ENCODE data around the gene FNIP1. TPM values are rescaled to one million over a fixed set of nuclear protein-coding genes. Genes with fewer than 3 reads are reported as not detected.
"Not testable (repeated sequence)": the region's sequence is repeated elsewhere in the genome, so short reads cannot be mapped to it uniquely, and the experiment has no call there.

The FNIP1 gene
- total and polyA plus RNA-seq, 2 donors (not counting 1 experiment from before 2014, with no cell fraction given) = 10.3 to 52.8 TPM

DNA sequence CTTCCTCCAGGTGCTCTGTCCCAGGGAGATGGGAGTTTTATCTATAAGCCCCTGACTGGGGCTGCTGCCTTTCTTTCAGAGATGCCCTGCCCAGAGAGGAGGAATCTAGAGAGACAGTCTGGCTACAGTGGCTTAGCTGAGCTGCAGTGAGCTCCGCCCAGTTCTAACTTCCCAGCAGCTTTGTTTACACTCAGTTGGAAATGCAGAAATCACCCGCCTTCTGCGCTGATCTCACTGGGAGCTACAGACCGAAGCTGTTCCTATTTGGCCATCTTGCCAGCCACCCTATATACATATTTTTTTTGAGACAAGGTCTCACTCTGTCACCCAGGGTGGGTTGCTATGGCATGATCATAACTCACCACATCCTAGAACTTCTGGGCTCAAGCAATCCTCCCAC, 67.5 kb downstream of the FNIP1 start:
- H3K36me3 ChIP-seq (replicated peaks in 1 of 2; ENCODE audit: control extremely low read depth in 1 of 2, control insufficient read depth in 1 of 2, extremely low read depth in 1 of 2, insufficient read depth in 2 of 2, low read length in 1 of 2) = peaks cover 4 to 20% of the 10 kb centered on the region in 2 experiments
- ATAC-seq (ENCODE audit: low read depth); H3K27me3 ChIP-seq (replicated peaks in 1 of 4; ENCODE audit: control extremely low read depth in 1 of 4, control insufficient read depth in 3 of 4, insufficient read depth in 4 of 4, low read length in 3 of 4); H3K4me3 Mint-ChIP-seq; H3K27ac Mint-ChIP-seq; H3K79me2 ChIP-seq (ENCODE audit: control insufficient read depth, insufficient read depth, low read length); H4K20me1 ChIP-seq (ENCODE audit: control insufficient read depth, insufficient read depth, low read length, poor library complexity, severe bottlenecking); H3K4me3 ChIP-seq (ENCODE audit: control extremely low read depth in 1 of 5, extremely low read depth in 1 of 5, insufficient read depth in 1 of 5, low read depth in 2 of 5, low read length in 4 of 5); H2AFZ ChIP-seq (ENCODE audit: insufficient read depth, low read depth, low read length, poor library complexity, severe bottlenecking); H3K9me3 ChIP-seq (ENCODE audit: control extremely low read depth in 1 of 3, control insufficient read depth in 2 of 3, insufficient read depth in 1 of 3, low read length in 2 of 3); DNase-seq; H3K4me2 ChIP-seq (replicated peaks; ENCODE audit: low read depth, low read length, poor library complexity, severe bottlenecking); POLR2A ChIA-PET; H3K27me3 Mint-ChIP-seq; H3K4me1 ChIP-seq (ENCODE audit: control insufficient read depth in 2 of 2, insufficient read depth in 2 of 2, low read length in 2 of 2); intact Hi-C loops (cut with micrococcal nuclease); H3K4me1 Mint-ChIP-seq; H3K9me3 Mint-ChIP-seq (ENCODE audit: insufficient read depth); H3K27ac ChIP-seq (ENCODE audit: low read length in 2 of 2); H3K9ac ChIP-seq (ENCODE audit: low read length): not testable (repeated sequence)
- CTCF ChIA-PET = interaction anchor here (0.7 to 1.7 kb wide), 2 partner anchors 44 to 140 kb away, joined by 3 to 6 read pairs; no protein-coding TSS in a partner anchor
- WGBS (ENCODE audit: insufficient coverage) = 100% methylated on average over 4 of the region's 4 CpGs

DNA sequence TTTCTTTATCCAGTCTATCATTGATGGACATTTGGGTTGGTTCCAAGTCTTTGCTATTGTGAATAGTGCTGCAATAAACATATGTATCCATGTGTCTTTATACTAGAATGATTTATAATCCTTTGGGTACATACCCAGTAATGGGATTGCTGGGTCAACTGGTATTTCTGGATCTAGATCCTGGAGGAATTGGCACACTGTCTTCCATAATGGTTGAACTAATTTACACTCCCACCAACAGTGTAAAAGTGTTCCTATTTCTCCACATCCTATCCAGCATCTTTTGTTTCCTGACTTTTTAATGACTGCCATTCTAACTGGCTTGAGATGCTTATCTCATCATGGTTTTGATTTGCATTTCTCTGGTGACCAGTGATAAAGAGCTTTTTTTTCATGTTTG, 72.7 kb downstream of the FNIP1 start:
- H3K27ac Mint-ChIP-seq = peak overlapping the region; percentile 24
- intact Hi-C loops (cut with micrococcal nuclease); POLR2A ChIA-PET: not testable (repeated sequence)

More for the DNA sequence above, 72.7 kb downstream of the FNIP1 start:
- H3K4me1 Mint-ChIP-seq; H3K27ac ChIP-seq (ENCODE audit: low read length in 2 of 2); H3K4me3 Mint-ChIP-seq; H3K27me3 ChIP-seq (replicated peaks in 1 of 4; ENCODE audit: control extremely low read depth in 1 of 4, control insufficient read depth in 3 of 4, insufficient read depth in 4 of 4, low read length in 3 of 4); H3K9ac ChIP-seq (ENCODE audit: low read length); H3K27me3 Mint-ChIP-seq; H3K4me2 ChIP-seq (replicated peaks; ENCODE audit: low read depth, low read length, poor library complexity, severe bottlenecking); H3K79me2 ChIP-seq (ENCODE audit: control insufficient read depth, insufficient read depth, low read length); H3K4me3 ChIP-seq (ENCODE audit: control extremely low read depth in 1 of 5, extremely low read depth in 1 of 5, insufficient read depth in 1 of 5, low read depth in 2 of 5, low read length in 4 of 5); ATAC-seq (ENCODE audit: low read depth); H2AFZ ChIP-seq (ENCODE audit: insufficient read depth, low read depth, low read length, poor library complexity, severe bottlenecking); H3K9me3 ChIP-seq (ENCODE audit: control extremely low read depth in 1 of 3, control insufficient read depth in 2 of 3, insufficient read depth in 1 of 3, low read length in 2 of 3); H3K4me1 ChIP-seq (ENCODE audit: control insufficient read depth in 2 of 2, insufficient read depth in 2 of 2, low read length in 2 of 2); H4K20me1 ChIP-seq (ENCODE audit: control insufficient read depth, insufficient read depth, low read length, poor library complexity, severe bottlenecking); CTCF ChIA-PET; DNase-seq: not testable (repeated sequence)
- H3K9me3 Mint-ChIP-seq (ENCODE audit: insufficient read depth) = peaks cover 13% of the 10 kb centered on the region
- H3K36me3 ChIP-seq (replicated peaks in 1 of 2; ENCODE audit: control extremely low read depth in 1 of 2, control insufficient read depth in 1 of 2, extremely low read depth in 1 of 2, insufficient read depth in 2 of 2, low read length in 1 of 2) = peaks cover 5 to 14% of the 10 kb centered on the region in 2 experiments
